Fibroblast of lung (primary cell): ENCODE data around the gene C10orf67. TPM values are rescaled to one million over a fixed set of nuclear protein-coding genes. Genes with fewer than 3 reads are reported as not detected.
A peak's percentile ranks its signal among the peaks of the same experiment; 100 is the strongest.
"Not testable (repeated sequence)": the region's sequence is repeated elsewhere in the genome, so short reads cannot be mapped to it uniquely, and the experiment has no call there.

ENCODE experiments used
- DNase-seq, 2 donors: peaks; one replicate each; pipeline versions ENCODE4 v3.0.0 to v3.0.0-alpha.2; 2010; ENCODE audit warnings: low read depth in 2 of 2
- H2AFZ ChIP-seq: 2 replicates; pipeline ENCODE4 v1.5.1; 2012; ENCODE audit warnings: low read length, control low read depth, inconsistent platforms
- H3K27ac ChIP-seq: 2 replicates; pipeline ENCODE4 v1.5.1; 2011; ENCODE audit warnings: low read length, control low read depth; ENCODE audit not compliant: insufficient read depth
- H3K27me3 ChIP-seq: 2 replicates; pipeline ENCODE4 v1.5.1; 2011; ENCODE audit warnings: mild to moderate bottlenecking, low read length; ENCODE audit not compliant: control insufficient read depth, insufficient read depth
- H3K36me3 ChIP-seq: 2 replicates; pipeline ENCODE4 v1.5.1; 2011; ENCODE audit warnings: low read length; ENCODE audit not compliant: control insufficient read depth, insufficient read depth
- H3K4me1 ChIP-seq: 2 replicates; pipeline ENCODE4 v1.5.1; 2011; ENCODE audit warnings: low read length; ENCODE audit not compliant: control insufficient read depth, insufficient read depth; ENCODE audit errors: extremely low read depth
- H3K4me2 ChIP-seq: 2 replicates; pipeline ENCODE4 v1.5.1; 2011; ENCODE audit warnings: low read length, control low read depth; ENCODE audit not compliant: insufficient read depth; ENCODE audit errors: extremely low read depth
- H3K4me3 ChIP-seq, 4 experiments: fragments of 200-600 bp in 1 of 4; sonication (generic) in 1 of 4; replicated peaks in 1 of 4; 2 replicates each; pipeline ENCODE4 v1.5.1; 2011 to 2016; ENCODE audit warnings: low read length in 4 of 4, low read depth in 3 of 4, mild to moderate bottlenecking in 3 of 4, control low read depth in 2 of 4, inconsistent platforms in 1 of 4, mixed read lengths in 1 of 4; ENCODE audit not compliant: insufficient read depth in 1 of 4; ENCODE audit errors: control extremely low read depth in 1 of 4
- H3K79me2 ChIP-seq: 2 replicates; pipeline ENCODE4 v1.5.1; 2012; ENCODE audit warnings: mild to moderate bottlenecking, low read length, inconsistent platforms; ENCODE audit not compliant: control insufficient read depth, insufficient read depth
- H3K9ac ChIP-seq: 2 replicates; pipeline ENCODE4 v1.5.1; 2011; ENCODE audit warnings: mild to moderate bottlenecking, low read length, control low read depth; ENCODE audit not compliant: insufficient read depth
- H3K9me3 ChIP-seq: 2 replicates; pipeline ENCODE4 v1.5.1; 2012; ENCODE audit warnings: low read depth, low read length; ENCODE audit not compliant: control insufficient read depth, insufficient read depth
- H4K20me1 ChIP-seq: 2 replicates; pipeline ENCODE4 v1.5.1; 2011; ENCODE audit warnings: low read length; ENCODE audit not compliant: control insufficient read depth, insufficient read depth; ENCODE audit errors: extremely low read depth
- CTCF ChIP-seq, 2 donors: IDR thresholded peaks in 1 of 2; conservative IDR thresholded peaks in 1 of 2; 1 replicate in 1 of 2; 2 replicates in 1 of 2; pipeline ENCODE4 v1.5.1; 2011 to 2012; ENCODE audit warnings: low read length in 2 of 2, control low read depth in 1 of 2, inconsistent platforms in 1 of 2, low read depth in 1 of 2, mild to moderate bottlenecking in 1 of 2
- EZH2 ChIP-seq: IDR thresholded peaks from 2 replicates; pipeline ENCODE4 v1.5.1; 2012; ENCODE audit warnings: low read length, control low read depth, mild to moderate bottlenecking; ENCODE audit errors: missing control alignments
- polyA plus RNA-seq, 2 donors: library from polyadenylated mRNA; depleted of rRNA in 1 of 2; stranded (reverse) in 1 of 2; unstranded in 1 of 2; fragments of >200 nt; gene quantifications; 2 replicates each; pipeline ENCODE4 v1.2.1, GENCODE V29; 2011 to 2012; ENCODE audit warnings: missing spikeins in 1 of 2
- total RNA-seq: library from RNA; depleted of rRNA; stranded (reverse); fragments of >200 nt; gene quantifications from 2 replicates; pipeline ENCODE4 v1.2.1, GENCODE V29; 2014

Gene C10orf67
- total and polyA plus RNA-seq, 2 donors (not counting 1 experiment from before 2014, with no cell fraction given): under 0.01 to 0.16 TPM

- Histone ChIP-seq H3K27ac (no peak overlapping the region), H2AFZ (no peak overlapping the region), H3K27me3 (no peaks in the 10 kb centered on the region), H3K36me3 (no peaks in the 10 kb centered on the region), H3K79me2 (no peaks in the 10 kb centered on the region), H3K4me1 (no peaks in the 10 kb centered on the region), H4K20me1 (no peaks in the 10 kb centered on the region), H3K4me3 (no peak overlapping the region), H3K9ac (no peak overlapping the region), H3K4me2 (no peak overlapping the region), H3K9me3 (no peaks in the 10 kb centered on the region)
- peak in 1 of 2 donors; percentile 60 for DNase-seq
- TF ChIP-seq CTCF (conservative IDR thresholded peaks at IDR 0.05 in 1 of 2, IDR thresholded peaks at IDR 0.05 in 1 of 2; ENCODE audit: low read depth in 1 of 2, low read length in 2 of 2) (peak; percentile 15 to 60), EZH2 (no peak)
Observed at GRCh38 chr10:23358357-23358756, 13.8 kb upstream of the C10orf67 start.

GRCh38 chr10:23354630-23355279 is 10.2 kb upstream of the C10orf67 start:
- H3K27me3 ChIP-seq: no peaks in the 10 kb centered on the region
- H3K36me3 ChIP-seq: no peaks in the 10 kb centered on the region
- H3K4me2 ChIP-seq: no peak overlapping the region
- TF ChIP-seq EZH2 (no peak), CTCF (conservative IDR thresholded peaks at IDR 0.05 in 1 of 2, IDR thresholded peaks at IDR 0.05 in 1 of 2; ENCODE audit: low read depth in 1 of 2, low read length in 2 of 2) (no peak)
- no peaks in the 10 kb centered on the region for H3K9me3 ChIP-seq
- H3K79me2 ChIP-seq: no peaks in the 10 kb centered on the region
- H3K4me1 ChIP-seq: peaks cover 5% of the 10 kb centered on the region
- no peaks in the 10 kb centered on the region for H4K20me1 ChIP-seq
- no peak overlapping the region for H3K27ac ChIP-seq
- no peak for DNase-seq
- no peak overlapping the region for H3K4me3 ChIP-seq
- H2AFZ ChIP-seq: no peak overlapping the region
- H3K9ac ChIP-seq: no peak overlapping the region

GRCh38 chr10:23351926-23352519 is 7.4 kb upstream of the C10orf67 start:
- no peaks in the 10 kb centered on the region for H3K79me2 ChIP-seq
- no peak overlapping the region for H3K4me3 ChIP-seq
- H3K9ac ChIP-seq: no peak overlapping the region
- no peaks in the 10 kb centered on the region for H3K27me3 ChIP-seq
- H3K9me3 ChIP-seq: no peaks in the 10 kb centered on the region
- peaks cover 5% of the 10 kb centered on the region for H3K4me1 ChIP-seq
- peak; percentile 60 to 83 for DNase-seq
- no peaks in the 10 kb centered on the region for H3K36me3 ChIP-seq
- no peaks in the 10 kb centered on the region for H4K20me1 ChIP-seq
- H3K27ac ChIP-seq: no peak overlapping the region
- H3K4me2 ChIP-seq: no peak overlapping the region
- TF ChIP-seq EZH2 (no peak), CTCF (conservative IDR thresholded peaks at IDR 0.05 in 1 of 2, IDR thresholded peaks at IDR 0.05 in 1 of 2; ENCODE audit: low read depth in 1 of 2, low read length in 2 of 2) (no peak)
- H2AFZ ChIP-seq: no peak overlapping the region

- not testable (repeated sequence) for H3K27me3 ChIP-seq, H3K9me3 ChIP-seq, H3K4me2 ChIP-seq, H3K4me1 ChIP-seq, H3K9ac ChIP-seq, H3K79me2 ChIP-seq, H3K27ac ChIP-seq, DNase-seq, H3K4me3 ChIP-seq, H4K20me1 ChIP-seq, H3K36me3 ChIP-seq, H2AFZ ChIP-seq
Observed at GRCh38 chr10:23350706-23351105, 6.1 kb upstream of the C10orf67 start.
